ENCODE results near the gene ABCG4. TPM values are rescaled to one million over a fixed set of nuclear protein-coding genes. Genes with fewer than 3 reads are reported as not detected.

Gene ABCG4
- total and polyA plus RNA-seq, 2 of the 8 experiments (the other 6 are each of a cell fraction or from before 2014, with no cell fraction given), result 1.8 to 2.3 TPM

- peaks cover 12% of the 10 kb centered on the region for H3K23me2 ChIP-seq (ENCODE audit: low read depth, low read length)
- no peak overlapping the region for H3K4ac ChIP-seq (replicated peaks; ENCODE audit: insufficient read length, low read depth, low read length)
- no peak overlapping the region for H4K91ac ChIP-seq (replicated peaks; ENCODE audit: insufficient read length, low read length)
- peak overlapping the region; percentile 88 to 97 for H3K4me2 ChIP-seq (ENCODE audit: insufficient read depth in 1 of 2, low read depth in 2 of 2, low read length in 2 of 2)
- no peaks in the 10 kb centered on the region for H3K79me2 ChIP-seq (ENCODE audit: control insufficient read depth in 1 of 2, insufficient read depth in 2 of 2, low read length in 2 of 2)
- H4K5ac ChIP-seq (ENCODE audit: insufficient read length, low read depth, low read length), result no peak overlapping the region
- DNase-seq (ENCODE audit: low read depth in 1 of 2, low spot score in 2 of 2) (peak in 1 of 2 experiments; percentile 63), FAIRE-seq (no peak)
- peaks cover 2 to 20% (median 15%) of the 10 kb centered on the region in 4 experiments for H3K27me3 ChIP-seq (replicated peaks in 1 of 4; ENCODE audit: control insufficient read depth in 3 of 4, extremely low read depth in 1 of 4, insufficient read depth in 3 of 4, low read length in 3 of 4)
- ChIA-PET CTCF (ENCODE audit: partially characterized antibody) (interaction anchor here (1.0 to 5.4 kb wide), 13 partner anchors 9 to 98 kb away, joined by 3 to 26 read pairs (median 6); partner anchors contain the start of genes ABCG4, CBL and HINFP), POLR2A (ENCODE audit: partially characterized antibody) (interaction anchor here (0.7 to 10.6 kb wide), 6 partner anchors 10 to 208 kb away, joined by 4 to 139 read pairs (median 12); partner anchors contain the start of genes HINFP, HMBS, MCAM and VPS11)
- H3K18ac ChIP-seq (ENCODE audit: extremely low read depth, low read length), result no peak overlapping the region
- H2AFZ ChIP-seq (ENCODE audit: low read length), result no peak overlapping the region
- TF ChIP-seq YY1 (IDR thresholded peaks at IDR 0.05; ENCODE audit: low read depth, low read length) (no peak), SUZ12 (IDR thresholded peaks at IDR 0.05; ENCODE audit: low read length) (0 out of 2 replicates have a peak, but pooled peaks have one; percentile 36)
- no peak overlapping the region for H3K27ac ChIP-seq (ENCODE audit: low read depth, low read length)
- H3K14ac ChIP-seq (ENCODE audit: insufficient read length), result no peak overlapping the region
- H2BK120ac ChIP-seq (replicated peaks; ENCODE audit: low read depth, low read length), result no peak overlapping the region
- H3K23ac ChIP-seq (ENCODE audit: insufficient read length), result no peak overlapping the region
- no peak overlapping the region for H2BK20ac ChIP-seq (ENCODE audit: low read length)
- H3K79me1 ChIP-seq (ENCODE audit: low read depth, low read length), result peaks cover under 1% of the 10 kb centered on the region; the same call in 1 of the 2 replicates
- H3K9ac ChIP-seq (replicated peaks in 1 of 4; ENCODE audit: extremely low read depth in 1 of 4, low read depth in 3 of 4, low read length in 3 of 4), result no peak overlapping the region
- peaks cover 0 to 4% of the 10 kb centered on the region in 2 experiments for H4K20me1 ChIP-seq (replicated peaks in 1 of 2; ENCODE audit: control insufficient read depth in 1 of 2, insufficient read depth in 2 of 2, low read length in 2 of 2)
- no peak overlapping the region for H4K8ac ChIP-seq (ENCODE audit: extremely low read depth, insufficient read depth, low read length)
- H3K9me3 ChIP-seq (ENCODE audit: insufficient read depth in 2 of 2, low read depth in 1 of 2, low read length in 1 of 2), result no peaks in the 10 kb centered on the region
- H2AK5ac ChIP-seq (ENCODE audit: low read depth, low read length), result no peak overlapping the region
- no peak overlapping the region for H2BK5ac ChIP-seq (ENCODE audit: low read depth, low read length)
- no peak overlapping the region for H3K56ac ChIP-seq (replicated peaks; ENCODE audit: insufficient read length, low read depth, low read length)
- 41% methylated on average over 7 of the region's 8 CpGs; no CpG with 5 or more reads in 1 of the 2 experiments for WGBS, 2 experiments (ENCODE audit: extremely low coverage in 1 of 2, insufficient coverage in 1 of 2, insufficient read length in 1 of 2, insufficient replicate concordance in 2 of 2, low coverage in 1 of 2, low lambda C conversion rate in 2 of 2, missing lambda C conversion rate in 1 of 2)
- peaks cover 0 to 20% (median 5%) of the 10 kb centered on the region in 4 experiments; a peak in 5 of 7 replicates for H3K4me1 ChIP-seq (replicated peaks in 1 of 4; ENCODE audit: control insufficient read depth in 3 of 4, insufficient read depth in 4 of 4, low read length in 3 of 4)
- no peak overlapping the region for H2BK12ac ChIP-seq (ENCODE audit: low read depth, low read length)
- H2BK15ac ChIP-seq (ENCODE audit: low read length), result no peak overlapping the region
- H3K36me3 ChIP-seq (ENCODE audit: control insufficient read depth in 2 of 4, insufficient read depth in 4 of 4, low read length in 3 of 4), result no peaks in the 10 kb centered on the region; a peak in 1 of 8 replicates
- H3K4me3 ChIP-seq (ENCODE audit: extremely low read depth in 1 of 4, insufficient read depth in 2 of 4, low read depth in 3 of 4, low read length in 4 of 4), result peak overlapping the region; percentile 71 to 83 (median 75)
Observed at GRCh38 chr11:119108146-119108856, 40.6 kb upstream of the ABCG4 start.

All from H1 (cell line).